ENCODE results near the gene FNBP1.

- TF ChIP-seq EZH2phosphoT487 (IDR thresholded peaks at IDR 0.05; ENCODE audit: insufficient read depth, low read depth) (no peak), EZH2 (IDR thresholded peaks at IDR 0.05; ENCODE audit: insufficient read depth, poor library complexity, severe bottlenecking) (no peak)
These were observed 52.5 kb downstream of the FNBP1 start for GRCh38 chr9:129990269-129991010.

Data from GM23248 (cell line).